Endodermal cell (in vitro differentiated cells): ENCODE results near the gene SLC25A21. TPM values are rescaled to one million over a fixed set of nuclear protein-coding genes. Genes with fewer than 3 reads are reported as not detected.

ENCODE experiments used
- DNase-seq: peaks from one replicate; pipeline ENCODE4 v3.0.0-alpha.2; 2017
- H3K27ac ChIP-seq: 2 replicates; pipeline ENCODE4 v1.5.1; 2013; ENCODE audit warnings: mild to moderate bottlenecking, low read depth, low read length, moderate library complexity
- H3K27me3 ChIP-seq: 2 replicates; pipeline ENCODE4 v1.6.1; 2013; ENCODE audit warnings: mild to moderate bottlenecking, low read length, moderate library complexity; ENCODE audit not compliant: insufficient read depth, control insufficient read depth, poor library complexity, severe bottlenecking
- H3K36me3 ChIP-seq: 2 replicates; pipeline ENCODE4 v1.7.0; 2013; ENCODE audit warnings: mild to moderate bottlenecking, low read length, moderate library complexity; ENCODE audit not compliant: control insufficient read depth, insufficient read depth
- H3K4me1 ChIP-seq: one replicate; pipeline ENCODE4 v1.7.0; 2013; ENCODE audit warnings: low read length; ENCODE audit not compliant: control insufficient read depth, insufficient read depth
- H3K4me3 ChIP-seq: 2 replicates; pipeline ENCODE4 v1.5.1; 2013; ENCODE audit warnings: mild to moderate bottlenecking, low read length, moderate library complexity
- H3K9ac ChIP-seq: 2 replicates; pipeline ENCODE4 v1.6.1; 2013; ENCODE audit warnings: mild to moderate bottlenecking, low read length, moderate library complexity; ENCODE audit not compliant: poor library complexity, severe bottlenecking; ENCODE audit errors: extremely low read depth
- H3K9me3 ChIP-seq: 2 replicates; pipeline ENCODE4 v1.6.1; 2013; ENCODE audit warnings: mild to moderate bottlenecking, low read length, moderate library complexity; ENCODE audit not compliant: control insufficient read depth
- H3K27ac Mint-ChIP-seq: 2 replicates; pipeline ENCODE4 v1.8.0; 2020; ENCODE audit warnings: mixed read lengths
- H3K27me3 Mint-ChIP-seq: 2 replicates; pipeline ENCODE4 v1.8.0; 2021; ENCODE audit warnings: mild to moderate bottlenecking, mixed read lengths; ENCODE audit not compliant: insufficient read depth
- H3K36me3 Mint-ChIP-seq: 2 replicates; pipeline ENCODE4 v1.8.0; 2020; ENCODE audit warnings: low read depth, mixed read lengths
- H3K4me1 Mint-ChIP-seq: 2 replicates; pipeline ENCODE4 v1.8.0; 2020; ENCODE audit warnings: mixed read lengths
- H3K4me3 Mint-ChIP-seq: 2 replicates; pipeline ENCODE4 v1.8.0; 2020; ENCODE audit warnings: mild to moderate bottlenecking, moderate library complexity, mixed read lengths
- H3K9me3 Mint-ChIP-seq: 2 replicates; pipeline ENCODE4 v1.8.0; 2020; ENCODE audit warnings: mild to moderate bottlenecking, mixed read lengths
- WGBS, 2 experiments: methylation state at CpG; one replicate each; pipeline versions ENCODE4 v1.1.5 to v1.1.7; 2013; ENCODE audit warnings: missing lambda C conversion rate in 2 of 2, mixed read lengths in 1 of 2; ENCODE audit not compliant: insufficient coverage in 1 of 2, insufficient read length in 1 of 2; 5-methylcytosine and 5-hydroxymethylcytosine counted together
- total RNA-seq, 2 donors: library from RNA; stranded (reverse); fragmentation: NEBNext Ultra II Directional in 1 of 2; extraction: Animal tissue kit (Norgen Biotek cat#: 25700) in 1 of 2; gene quantifications; 2 replicates in 1 of 2; 3 replicates in 1 of 2; pipeline ENCODE4 v1.2.1, GENCODE V29; 2021
- TF ChIP-seq, protein P1 (sequence below): fragments of 200-600 bp; sonication (generic); conservative IDR thresholded peaks from 2 replicates; pipeline ENCODE4 v1.5.0; 2021; ENCODE audit warnings: antibody characterized with exemption, mild to moderate bottlenecking

The SLC25A21 gene
- total RNA-seq, 2 donors from 2014 or later: 1.9 TPM

- Mint-ChIP-seq H3K27me3 (no peaks in the 10 kb centered on the region), H3K4me1 (peaks cover 4% of the 10 kb centered on the region), H3K36me3 (no peaks in the 10 kb centered on the region), H3K27ac (peak overlapping the region; percentile 62), H3K9me3 (no peaks in the 10 kb centered on the region), H3K4me3 (no peak overlapping the region)
- Histone ChIP-seq H3K9me3 (no peaks in the 10 kb centered on the region), H3K36me3 (no peaks in the 10 kb centered on the region), H3K4me1 (no peaks in the 10 kb centered on the region), H3K4me3 (no peak overlapping the region), H3K27ac (no peak overlapping the region), H3K27me3 (no peaks in the 10 kb centered on the region), H3K9ac (no peak overlapping the region)
- WGBS, 2 experiments: 82 to 83% methylated on average over 4 to 5 of the region's 5 CpGs
- peak; percentile 56 for DNase-seq
- TF ChIP-seq, protein P1, sequence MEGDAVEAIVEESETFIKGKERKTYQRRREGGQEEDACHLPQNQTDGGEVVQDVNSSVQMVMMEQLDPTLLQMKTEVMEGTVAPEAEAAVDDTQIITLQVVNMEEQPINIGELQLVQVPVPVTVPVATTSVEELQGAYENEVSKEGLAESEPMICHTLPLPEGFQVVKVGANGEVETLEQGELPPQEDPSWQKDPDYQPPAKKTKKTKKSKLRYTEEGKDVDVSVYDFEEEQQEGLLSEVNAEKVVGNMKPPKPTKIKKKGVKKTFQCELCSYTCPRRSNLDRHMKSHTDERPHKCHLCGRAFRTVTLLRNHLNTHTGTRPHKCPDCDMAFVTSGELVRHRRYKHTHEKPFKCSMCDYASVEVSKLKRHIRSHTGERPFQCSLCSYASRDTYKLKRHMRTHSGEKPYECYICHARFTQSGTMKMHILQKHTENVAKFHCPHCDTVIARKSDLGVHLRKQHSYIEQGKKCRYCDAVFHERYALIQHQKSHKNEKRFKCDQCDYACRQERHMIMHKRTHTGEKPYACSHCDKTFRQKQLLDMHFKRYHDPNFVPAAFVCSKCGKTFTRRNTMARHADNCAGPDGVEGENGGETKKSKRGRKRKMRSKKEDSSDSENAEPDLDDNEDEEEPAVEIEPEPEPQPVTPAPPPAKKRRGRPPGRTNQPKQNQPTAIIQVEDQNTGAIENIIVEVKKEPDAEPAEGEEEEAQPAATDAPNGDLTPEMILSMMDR: no peak
These were observed 195.8 kb downstream of the SLC25A21 start for GRCh38 chr14:36976571-36977023.

- WGBS, 2 experiments: 88 to 93% methylated on average over 3 of the region's 3 CpGs
- Mint-ChIP-seq H3K36me3 (no peaks in the 10 kb centered on the region), H3K27me3 (no peaks in the 10 kb centered on the region), H3K4me1 (peaks cover 4% of the 10 kb centered on the region), H3K4me3 (no peak overlapping the region), H3K27ac (no peak overlapping the region), H3K9me3 (no peaks in the 10 kb centered on the region)
- no peak overlapping the region for H3K9ac ChIP-seq
- H3K4me3 ChIP-seq: no peak overlapping the region
- TF ChIP-seq, protein P1: peak; percentile 15
- no peaks in the 10 kb centered on the region for H3K36me3 ChIP-seq
- H3K27ac ChIP-seq: no peak overlapping the region
- no peaks in the 10 kb centered on the region for H3K27me3 ChIP-seq
- no peaks in the 10 kb centered on the region for H3K4me1 ChIP-seq
- H3K9me3 ChIP-seq: no peaks in the 10 kb centered on the region
- DNase-seq: no peak
These were observed 196.6 kb downstream of the SLC25A21 start for GRCh38 chr14:36975834-36976233.

- no peak overlapping the region for H3K9ac ChIP-seq
- Mint-ChIP-seq H3K9me3 (no peaks in the 10 kb centered on the region), H3K27ac (no peak overlapping the region), H3K36me3 (no peaks in the 10 kb centered on the region), H3K4me3 (no peak overlapping the region), H3K4me1 (peaks cover 4% of the 10 kb centered on the region), H3K27me3 (no peaks in the 10 kb centered on the region)
- H3K9me3 ChIP-seq: no peaks in the 10 kb centered on the region
- no peak overlapping the region for H3K27ac ChIP-seq
- no peaks in the 10 kb centered on the region for H3K36me3 ChIP-seq
- no peaks in the 10 kb centered on the region for H3K27me3 ChIP-seq
- TF ChIP-seq, protein P1: no peak
- peaks cover 3% of the 10 kb centered on the region for H3K4me1 ChIP-seq
- 92 to 100% methylated on average over 1 to 2 of the region's 2 CpGs for WGBS, 2 experiments
- no peak overlapping the region for H3K4me3 ChIP-seq
- DNase-seq: no peak
These were observed 197.4 kb downstream of the SLC25A21 start for GRCh38 chr14:36974985-36975384.
